WTC11 (cell line): Measurements from ENCODE around the gene CPSF3. TPM values are rescaled to one million over a fixed set of nuclear protein-coding genes. Genes with fewer than 3 reads are reported as not detected.

Experiments used
- ATAC-seq: fragments of 200-7000 bp; cut with Tn5 transposase; 2 replicates; pipeline ENCODE4 v1.10.0; 2021; ENCODE audit warnings: mild to moderate bottlenecking, moderate library complexity
- CTCF ChIA-PET: fragments of 300-600 bp; sonication (Branson Sonifier 250); formaldehyde crosslinking; loops from one replicate; lab custom pipeline; 2021; ENCODE audit warnings: antibody characterized with exemption; lab: Charles Lee
- POLR2A ChIA-PET: fragments of 350-600 bp; sonication (Branson Sonifier 250); formaldehyde crosslinking; loops from one replicate; lab custom pipeline; 2021; ENCODE audit warnings: antibody characterized with exemption; lab: Charles Lee
- DNase-seq: peaks from one replicate; pipeline ENCODE4 v3.0.0; 2021; ENCODE audit warnings: low spot score
- H3K27ac Mint-ChIP-seq: 2 replicates; pipeline ENCODE4 v1.8.0; 2021; ENCODE audit warnings: mixed read lengths
- H3K27me3 Mint-ChIP-seq: 2 replicates; pipeline ENCODE4 v1.8.0; 2021; ENCODE audit warnings: low read depth, mild to moderate bottlenecking, moderate library complexity, mixed read lengths
- H3K36me3 Mint-ChIP-seq: 2 replicates; pipeline ENCODE4 v1.8.0; 2021; ENCODE audit warnings: mixed read lengths
- H3K4me1 Mint-ChIP-seq: 2 replicates; pipeline ENCODE4 v1.8.0; 2022; ENCODE audit warnings: mixed read lengths
- H3K4me3 Mint-ChIP-seq: 2 replicates; pipeline ENCODE4 v1.8.0; 2021; ENCODE audit warnings: mild to moderate bottlenecking, moderate library complexity, mixed read lengths
- H3K9me3 Mint-ChIP-seq: 2 replicates; pipeline ENCODE4 v1.8.0; 2021; ENCODE audit warnings: mixed read lengths
- ARID4B ChIP-seq: sonication (generic); formaldehyde crosslinking; IDR thresholded peaks from 2 replicates; pipeline ENCODE4 v1.8.0; 2023; ENCODE audit warnings: missing genetic modification reagents, mild to moderate bottlenecking, borderline replicate concordance
- ATF1 ChIP-seq: sonication (generic); formaldehyde crosslinking; IDR thresholded peaks from 2 replicates; pipeline ENCODE4 v1.8.1; 2023; ENCODE audit warnings: mild to moderate bottlenecking, moderate library complexity, missing genetic modification reagents
- E2F4 ChIP-seq: sonication (generic); formaldehyde crosslinking; IDR thresholded peaks from 2 replicates; pipeline ENCODE4 v1.8.1; 2022; ENCODE audit warnings: low read depth, mild to moderate bottlenecking, moderate library complexity, missing genetic modification reagents, borderline replicate concordance
- E2F5 ChIP-seq: sonication (generic); formaldehyde crosslinking; IDR thresholded peaks from 2 replicates; pipeline ENCODE4 v1.8.1; 2022; ENCODE audit warnings: mild to moderate bottlenecking, moderate library complexity, missing genetic modification reagents
- ELF4 ChIP-seq: sonication (generic); formaldehyde crosslinking; IDR thresholded peaks from 2 replicates; pipeline ENCODE4 v1.8.1; 2022; ENCODE audit warnings: low read depth, mild to moderate bottlenecking, moderate library complexity, missing genetic modification reagents
- ESRRA ChIP-seq: sonication (generic); formaldehyde crosslinking; IDR thresholded peaks from 2 replicates; pipeline ENCODE4 v1.8.1; 2022; ENCODE audit warnings: mild to moderate bottlenecking, missing genetic modification reagents, borderline replicate concordance
- HMGA2 ChIP-seq: fragments of 250-450 bp; sonication (Bioruptor Pico); IDR thresholded peaks from 2 replicates; pipeline ENCODE4 v1.4.0; 2021; ENCODE audit warnings: mild to moderate bottlenecking, moderate library complexity
- KAT7 ChIP-seq: sonication (generic); formaldehyde crosslinking; IDR thresholded peaks from 2 replicates; pipeline ENCODE4 v1.8.1; 2023; ENCODE audit warnings: missing genetic modification reagents, mild to moderate bottlenecking, borderline replicate concordance
- MYBL2 ChIP-seq: sonication (generic); formaldehyde crosslinking; IDR thresholded peaks from 2 replicates; pipeline ENCODE4 v1.8.1; 2023; ENCODE audit warnings: mild to moderate bottlenecking, moderate library complexity, missing genetic modification reagents
- NFATC4 ChIP-seq: fragments of 250-450 bp; sonication (Bioruptor Pico); IDR thresholded peaks from 2 replicates; pipeline ENCODE4 v1.9.0; 2021; ENCODE audit warnings: mild to moderate bottlenecking
- NR3C1 ChIP-seq: sonication (generic); formaldehyde crosslinking; conservative IDR thresholded peaks from 2 replicates; pipeline ENCODE4 v1.8.1; 2023; ENCODE audit warnings: low read depth, mild to moderate bottlenecking, missing genetic modification reagents
- PREB ChIP-seq: sonication (generic); formaldehyde crosslinking; IDR thresholded peaks from 2 replicates; pipeline ENCODE4 v1.8.1; 2022; ENCODE audit warnings: mild to moderate bottlenecking, missing genetic modification reagents, moderate library complexity, borderline replicate concordance
- SMAD3 ChIP-seq: sonication (generic); formaldehyde crosslinking; IDR thresholded peaks from 2 replicates; pipeline ENCODE4 v1.8.0; 2022; ENCODE audit warnings: missing genetic modification reagents, mild to moderate bottlenecking, borderline replicate concordance
- SMAD4 ChIP-seq: sonication (generic); formaldehyde crosslinking; IDR thresholded peaks from 2 replicates; pipeline ENCODE4 v1.8.0; 2022; ENCODE audit warnings: mild to moderate bottlenecking, missing genetic modification reagents
- TCF7 ChIP-seq: sonication (generic); formaldehyde crosslinking; IDR thresholded peaks from 2 replicates; pipeline ENCODE4 v1.8.0; 2022; ENCODE audit warnings: mild to moderate bottlenecking, low read depth, missing genetic modification reagents, moderate library complexity
- ZNF219 ChIP-seq: sonication (generic); formaldehyde crosslinking; IDR thresholded peaks from 2 replicates; pipeline ENCODE4 v1.8.0; 2023; ENCODE audit warnings: missing genetic modification reagents, mild to moderate bottlenecking, borderline replicate concordance
- ZNF416 ChIP-seq: fragments of 250-450 bp; sonication (Bioruptor Pico); IDR thresholded peaks from 2 replicates; pipeline ENCODE4 v1.9.0; 2021; ENCODE audit warnings: mild to moderate bottlenecking, inconsistent platforms
- total RNA-seq: library from RNA; stranded (reverse); gene quantifications from 3 replicates; pipeline ENCODE4 v1.2.3, GENCODE V29; 2021
- TF ChIP-seq, protein P1 (sequence below): fragments of 250-450 bp; sonication (Bioruptor Pico); IDR thresholded peaks from 2 replicates; pipeline ENCODE4 v1.9.0; 2021; ENCODE audit warnings: mild to moderate bottlenecking
- TF ChIP-seq, protein P2 (sequence below): fragments of 250-450 bp; sonication (Bioruptor Pico); IDR thresholded peaks from 2 replicates; pipeline ENCODE4 v1.9.0; 2021; ENCODE audit warnings: moderate library complexity, mild to moderate bottlenecking, inconsistent platforms, borderline replicate concordance

Gene CPSF3
- total RNA-seq, 1 experiment from 2014 or later = 88.4 TPM

GRCh38 chr2:9410108-9410507 is 13.3 kb upstream of the CPSF3 start:
- Mint-ChIP-seq H3K4me3 (no peak overlapping the region), H3K36me3 (peaks cover 5% of the 10 kb centered on the region), H3K4me1 (no peaks in the 10 kb centered on the region), H3K27ac (no peak overlapping the region), H3K27me3 (no peaks in the 10 kb centered on the region), H3K9me3 (no peaks in the 10 kb centered on the region)
- ATAC-seq = no peak
- CTCF ChIA-PET = no interaction called here
- no peak for TF ChIP-seq ELF4 (CRISPR knock-in tag)
- TF ChIP-seq, protein P1, sequence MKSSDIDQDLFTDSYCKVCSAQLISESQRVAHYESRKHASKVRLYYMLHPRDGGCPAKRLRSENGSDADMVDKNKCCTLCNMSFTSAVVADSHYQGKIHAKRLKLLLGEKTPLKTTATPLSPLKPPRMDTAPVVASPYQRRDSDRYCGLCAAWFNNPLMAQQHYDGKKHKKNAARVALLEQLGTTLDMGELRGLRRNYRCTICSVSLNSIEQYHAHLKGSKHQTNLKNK (CRISPR knock-in tag) = no peak
- no peak for TF ChIP-seq HMGA2
- TF ChIP-seq, protein P2, sequence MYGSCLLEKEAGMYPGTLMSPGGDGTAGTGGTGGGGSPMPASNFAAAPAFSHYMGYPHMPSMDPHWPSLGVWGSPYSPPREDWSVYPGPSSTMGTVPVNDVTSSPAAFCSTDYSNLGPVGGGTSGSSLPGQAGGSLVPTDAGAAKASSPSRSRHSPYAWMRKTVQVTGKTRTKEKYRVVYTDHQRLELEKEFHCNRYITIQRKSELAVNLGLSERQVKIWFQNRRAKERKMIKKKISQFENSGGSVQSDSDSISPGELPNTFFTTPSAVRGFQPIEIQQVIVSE (CRISPR knock-in tag) = no peak
- no peak for TF ChIP-seq NFATC4 (CRISPR knock-in tag)
- TF ChIP-seq NR3C1 = no peak
- no peak for TF ChIP-seq SMAD3 (CRISPR knock-in tag)
- TF ChIP-seq SMAD4 (CRISPR knock-in tag) = no peak
- no peak for TF ChIP-seq PREB (CRISPR knock-in tag)
- TF ChIP-seq ARID4B = no peak
- TF ChIP-seq MYBL2 (CRISPR knock-in tag) = no peak
- no peak for TF ChIP-seq E2F4
- TF ChIP-seq TCF7 (CRISPR knock-in tag) = no peak
- no peak for TF ChIP-seq ZNF416 (CRISPR knock-in tag)
- no peak for TF ChIP-seq E2F5 (CRISPR knock-in tag)
- no peak for TF ChIP-seq ESRRA (CRISPR knock-in tag)
- no peak for TF ChIP-seq KAT7 (CRISPR knock-in tag)
- no peak for TF ChIP-seq ZNF219 (CRISPR knock-in tag)
- no peak for TF ChIP-seq ATF1
- POLR2A ChIA-PET = no interaction called here
- no peak for DNase-seq
